NCI-H345 treated with DMSO at 0.1 percent for 48 hours (cell line): Measurements from ENCODE around the gene RPL3.

Source experiments
- DNase-seq: peaks from one replicate; lab custom pipeline; 2025; ENCODE audit not compliant: unreplicated experiment; lab: John Stamatoyannopoulos, UW

Gene RPL3

GRCh38 chr22:39317775-39318506, 1.5 kb downstream of the RPL3 start:
- DNase-seq: no peak

- no peak for DNase-seq
Measured at GRCh38 chr22:39317084-39317774, 2.2 kb downstream of the RPL3 start.

- no peak for DNase-seq
Measured at GRCh38 chr22:39316440-39317083, 2.9 kb downstream of the RPL3 start.

- DNase-seq: no peak
Measured at GRCh38 chr22:39315389-39315788, 4.0 kb downstream of the RPL3 start.

GRCh38 chr22:39314251-39314971, 5.0 kb downstream of the RPL3 start:
- DNase-seq: no peak

- no peak for DNase-seq
Measured at GRCh38 chr22:39313258-39314001, 6.0 kb downstream of the RPL3 start.

- no peak for DNase-seq
Measured at GRCh38 chr22:39312410-39312809, 7.0 kb downstream of the RPL3 start.

- no peak for DNase-seq
Measured at GRCh38 chr22:39311592-39312400, 7.6 kb downstream of the RPL3 start.

GRCh38 chr22:39309881-39310714, 9.3 kb downstream of the RPL3 start:
- no peak for DNase-seq

GRCh38 chr22:39309364-39309861, 10.0 kb downstream of the RPL3 start:
- DNase-seq: no peak

- no peak for DNase-seq
Measured at GRCh38 chr22:39308614-39309363, 10.6 kb downstream of the RPL3 start.

GRCh38 chr22:39306456-39307361, 12.7 kb downstream of the RPL3 start:
- DNase-seq: no peak

GRCh38 chr22:39303892-39304671, 15.3 kb downstream of the RPL3 start:
- DNase-seq: no peak

- no peak for DNase-seq
Measured at GRCh38 chr22:39303358-39303757, 16.1 kb downstream of the RPL3 start.

- no peak for DNase-seq
Measured at GRCh38 chr22:39302431-39302960, 16.9 kb downstream of the RPL3 start.

- DNase-seq: no peak
Measured at GRCh38 chr22:39301926-39302325, 17.5 kb downstream of the RPL3 start.
